Measurements from ENCODE around the gene CNGB1.
A peak's percentile ranks its signal among the peaks of the same experiment; 100 is the strongest.

Gene CNGB1

DNA sequence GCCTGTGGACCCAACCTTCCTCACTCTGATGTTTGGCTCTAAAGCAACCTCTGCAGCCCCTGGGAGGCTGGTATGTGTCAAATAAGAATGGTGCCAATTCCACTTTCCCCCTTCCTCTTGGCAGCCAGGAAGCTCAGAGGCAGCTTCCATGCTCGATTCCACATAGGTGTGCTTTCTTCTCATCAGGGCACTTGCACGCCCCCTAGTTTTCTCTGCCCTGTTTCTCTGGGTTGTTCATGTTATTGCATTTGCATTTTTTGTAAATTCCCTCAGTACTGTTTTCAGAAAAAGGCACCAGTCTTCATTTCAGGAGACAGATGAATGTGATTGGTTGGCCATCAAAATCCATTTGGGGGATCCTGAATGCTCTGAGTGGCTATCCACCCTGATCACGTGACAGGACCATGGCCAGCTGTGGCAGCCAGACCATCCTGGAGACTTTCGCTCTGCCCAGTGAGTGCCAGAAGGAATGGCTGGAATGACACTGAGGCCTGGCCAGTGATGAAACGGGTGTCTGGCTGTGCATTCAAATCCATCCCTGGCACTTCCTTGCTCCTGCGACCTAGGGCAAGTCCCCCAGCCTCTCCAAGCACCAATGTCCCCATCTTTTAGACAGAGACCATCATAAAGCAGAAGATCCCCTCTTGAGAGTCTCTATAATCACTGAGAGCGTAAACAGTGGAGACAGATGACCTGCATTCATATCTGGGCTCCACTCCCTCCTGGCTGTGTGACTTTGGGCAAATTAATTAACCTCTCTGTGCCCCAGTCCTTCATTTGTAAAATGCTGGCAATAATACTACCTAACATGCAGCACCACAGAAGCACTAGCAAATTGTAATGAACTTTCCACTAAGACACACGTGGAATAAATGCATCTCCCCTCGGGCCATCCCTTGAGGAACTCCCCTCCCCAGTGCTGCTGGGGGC, 56.4 kb downstream of the CNGB1 start:
- DNase-seq (ENCODE audit: low read depth), result no peak
- no peak for TF ChIP-seq CTCF (conservative IDR thresholded peaks at IDR 0.05; ENCODE audit: low read depth, low read length)
- no peak overlapping the region for H3K4me3 ChIP-seq (ENCODE audit: low read length)

DNA sequence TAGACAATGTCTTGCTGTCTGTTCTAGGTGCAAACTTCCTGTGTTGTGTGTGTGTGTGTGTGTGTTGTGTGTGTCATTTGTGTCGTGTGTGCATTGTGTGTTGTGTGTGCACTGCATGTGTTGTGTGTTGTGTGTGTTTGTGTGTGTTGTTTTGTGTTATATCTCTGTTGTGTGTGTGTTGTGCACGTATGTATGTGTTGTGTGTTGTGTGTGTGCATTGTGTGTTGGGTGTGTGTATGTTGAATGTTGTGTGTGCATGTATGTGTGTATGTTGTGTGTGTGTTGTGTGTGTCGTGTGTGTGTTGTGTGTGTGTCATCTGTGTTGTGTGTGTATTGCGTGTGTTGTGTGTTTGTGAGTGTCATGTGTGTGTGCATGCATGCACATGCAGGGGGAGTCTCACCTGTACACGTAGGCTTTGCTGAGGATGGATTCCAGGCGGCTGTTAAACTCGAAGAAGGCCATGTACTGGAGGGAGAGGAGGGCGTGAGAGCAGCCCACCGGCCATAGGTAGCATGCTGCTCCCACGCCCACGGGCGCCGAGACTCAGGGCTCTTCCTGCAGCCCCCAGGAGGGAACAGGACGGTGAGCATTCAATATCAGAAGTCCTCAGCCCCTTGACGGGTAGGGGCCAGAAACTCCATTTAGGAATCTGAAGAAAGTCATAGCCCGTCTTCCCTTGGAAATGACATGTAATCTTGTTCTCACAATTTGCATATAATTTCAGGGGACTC, 58.2 kb downstream of the CNGB1 start:
- DNase-seq (ENCODE audit: low read depth), result no peak
- H3K4me3 ChIP-seq (ENCODE audit: low read length), result no peak overlapping the region
- no peak for TF ChIP-seq CTCF (conservative IDR thresholded peaks at IDR 0.05; ENCODE audit: low read depth, low read length)

DNA sequence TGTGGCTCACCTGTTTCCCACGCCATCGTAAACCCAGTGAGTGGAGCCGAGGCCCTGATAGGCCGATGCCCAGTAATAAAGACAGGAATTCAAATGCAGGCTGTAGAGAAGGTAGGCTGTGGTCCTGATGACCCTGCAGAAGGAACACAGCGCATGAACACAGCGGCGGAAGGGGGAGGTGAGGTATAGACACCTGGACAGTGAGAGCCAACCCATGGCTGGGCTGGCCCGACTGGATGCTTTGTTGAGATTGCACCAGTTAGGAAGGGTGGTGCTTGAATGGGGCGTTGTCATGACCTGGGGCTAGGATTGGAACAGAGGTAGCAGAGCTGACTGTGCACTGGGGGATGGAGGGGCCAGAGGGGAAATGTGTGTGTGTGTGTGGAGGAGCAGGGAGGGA, 59.2 kb downstream of the CNGB1 start:
- TF ChIP-seq CTCF (conservative IDR thresholded peaks at IDR 0.05; ENCODE audit: low read depth, low read length), result no peak
- DNase-seq (ENCODE audit: low read depth), result no peak
- no peak overlapping the region for H3K4me3 ChIP-seq (ENCODE audit: low read length)

GRCh38 chr16:57910696-57911095, 60.2 kb downstream of the CNGB1 start:
- no peak for DNase-seq (ENCODE audit: low read depth)
- TF ChIP-seq CTCF (conservative IDR thresholded peaks at IDR 0.05; ENCODE audit: low read depth, low read length), result no peak
- H3K4me3 ChIP-seq (ENCODE audit: low read length), result no peak overlapping the region

GRCh38 chr16:57908409-57908987, 62.4 kb downstream of the CNGB1 start:
- H3K4me3 ChIP-seq (ENCODE audit: low read length), result no peak overlapping the region
- TF ChIP-seq CTCF (conservative IDR thresholded peaks at IDR 0.05; ENCODE audit: low read depth, low read length), result no peak
- no peak for DNase-seq (ENCODE audit: low read depth)

DNA sequence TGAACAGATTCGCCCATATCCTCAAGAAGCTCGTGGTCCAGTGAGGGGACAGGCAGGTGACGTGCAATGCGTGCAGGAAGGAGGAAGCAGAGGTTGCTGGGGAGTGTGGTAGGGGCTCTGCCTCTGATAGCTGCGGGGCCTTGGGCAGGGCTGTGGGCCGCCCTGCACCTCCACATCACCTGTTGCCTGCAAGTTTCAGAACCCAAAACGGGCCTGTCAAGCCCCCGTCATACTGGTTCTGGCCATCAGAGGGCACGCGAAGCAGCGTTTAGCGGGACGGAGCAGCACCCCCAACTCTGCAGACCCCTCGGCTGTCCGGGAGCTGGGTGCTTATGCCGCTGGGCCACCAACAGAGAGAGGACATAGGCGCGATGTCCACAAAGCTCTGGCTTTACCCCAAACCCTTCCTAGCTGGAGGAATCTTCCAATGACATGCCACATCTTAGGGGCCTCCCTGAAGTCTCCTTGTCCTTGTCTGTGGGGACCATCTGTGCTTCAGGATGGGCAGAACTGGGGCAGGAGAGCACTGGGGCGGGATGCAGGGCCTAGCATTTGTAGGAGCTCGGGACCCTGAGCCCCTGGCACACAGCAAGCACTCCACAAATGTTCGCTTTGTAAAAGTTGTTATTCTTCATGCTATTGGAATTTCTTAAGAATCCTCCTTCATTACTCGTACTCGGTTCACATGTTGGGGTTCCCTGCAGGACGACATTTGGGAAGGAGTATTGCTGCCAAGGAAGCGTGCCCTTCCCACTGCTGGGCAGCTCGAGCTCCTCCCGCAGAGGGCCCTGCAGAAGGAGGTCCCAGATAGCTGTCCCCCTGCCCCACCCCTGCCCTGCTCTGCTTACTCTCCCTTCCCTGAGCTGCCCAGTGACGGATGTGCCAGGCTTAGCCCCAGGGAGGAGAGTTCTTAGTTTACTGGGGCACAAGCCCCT, 64.3 kb downstream of the CNGB1 start:
- H3K4me3 ChIP-seq (ENCODE audit: low read length), result no peak overlapping the region
- TF ChIP-seq CTCF (conservative IDR thresholded peaks at IDR 0.05; ENCODE audit: low read depth, low read length), result peak; percentile 55
- DNase-seq (ENCODE audit: low read depth), result no peak

All from retinal pigment epithelial cell (primary cell).